HG03103 (cell line): ENCODE measurements around the gene GAGE1.
"Not testable (repeated sequence)": the region's sequence is repeated elsewhere in the genome, so short reads cannot be mapped to it uniquely, and the experiment has no call there.

Experiments
- ATAC-seq: cut with Tn5 transposase; IDR thresholded peaks from one replicate; pipeline ENCODE4 v1.9.1; 2021; ENCODE audit warnings: low read depth; ENCODE audit not compliant: unreplicated experiment

The GAGE1 gene

GRCh38 chrX:49598720-49599119, at the start of gene GAGE1:
Gene GAGE1, plus strand, starts transcription at chrX:49599020. Its CDS starts 1,155 bp downstream, at chrX:49600175.
- ATAC-seq = not testable (repeated sequence)

- not testable (repeated sequence) for ATAC-seq
Measured at GRCh38 chrX:49550989-49551388, 47.8 kb upstream of the GAGE1 start, which contains the start of gene GAGE12E. Gene GAGE12E, plus strand, starts transcription at chrX:49551289. Its CDS starts 1,155 bp downstream, at chrX:49552444.

DNA sequence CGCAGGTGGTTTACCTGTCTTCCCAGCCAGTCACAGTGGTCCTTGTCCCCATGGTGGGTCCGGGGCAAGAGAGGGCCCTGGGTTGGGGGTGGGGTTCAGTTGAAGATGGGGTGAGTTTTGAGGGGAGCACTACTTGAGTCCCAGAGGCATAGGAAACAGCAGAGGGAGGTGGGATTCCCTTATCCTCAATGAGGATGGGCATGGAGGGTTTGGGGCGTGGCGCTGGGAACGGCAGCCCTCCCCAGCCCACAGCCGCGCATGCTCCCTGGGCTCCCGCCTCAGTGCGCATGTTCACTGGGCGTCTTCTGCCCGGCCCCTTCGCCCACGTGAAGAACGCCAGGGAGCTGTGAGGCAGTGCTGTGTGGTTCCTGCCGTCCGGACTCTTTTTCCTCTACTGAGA, 38.3 kb upstream of the GAGE1 start, which contains the start of gene GAGE12F:
TSS of gene GAGE12F (plus strand) at position 301 of the 400 bp plus-strand sequence. CDS start 1,155 bp downstream, outside the sequence.
- not testable (repeated sequence) for ATAC-seq

GRCh38 chrX:49568728-49569127, 30.1 kb upstream of the GAGE1 start:
- not testable (repeated sequence) for ATAC-seq

- ATAC-seq = not testable (repeated sequence)
Measured at GRCh38 chrX:49569152-49569551, 29.7 kb upstream of the GAGE1 start.

DNA sequence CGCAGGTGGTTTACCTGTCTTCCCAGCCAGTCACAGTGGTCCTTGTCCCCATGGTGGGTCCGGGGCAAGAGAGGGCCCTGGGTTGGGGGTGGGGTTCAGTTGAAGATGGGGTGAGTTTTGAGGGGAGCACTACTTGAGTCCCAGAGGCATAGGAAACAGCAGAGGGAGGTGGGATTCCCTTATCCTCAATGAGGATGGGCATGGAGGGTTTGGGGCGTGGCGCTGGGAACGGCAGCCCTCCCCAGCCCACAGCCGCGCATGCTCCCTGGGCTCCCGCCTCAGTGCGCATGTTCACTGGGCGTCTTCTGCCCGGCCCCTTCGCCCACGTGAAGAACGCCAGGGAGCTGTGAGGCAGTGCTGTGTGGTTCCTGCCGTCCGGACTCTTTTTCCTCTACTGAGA, 28.7 kb upstream of the GAGE1 start, which contains the start of gene GAGE12G:
TSS of gene GAGE12G (plus strand) at position 301 of the 400 bp plus-strand sequence. CDS start 1,155 bp downstream, outside the sequence.
- not testable (repeated sequence) for ATAC-seq

DNA sequence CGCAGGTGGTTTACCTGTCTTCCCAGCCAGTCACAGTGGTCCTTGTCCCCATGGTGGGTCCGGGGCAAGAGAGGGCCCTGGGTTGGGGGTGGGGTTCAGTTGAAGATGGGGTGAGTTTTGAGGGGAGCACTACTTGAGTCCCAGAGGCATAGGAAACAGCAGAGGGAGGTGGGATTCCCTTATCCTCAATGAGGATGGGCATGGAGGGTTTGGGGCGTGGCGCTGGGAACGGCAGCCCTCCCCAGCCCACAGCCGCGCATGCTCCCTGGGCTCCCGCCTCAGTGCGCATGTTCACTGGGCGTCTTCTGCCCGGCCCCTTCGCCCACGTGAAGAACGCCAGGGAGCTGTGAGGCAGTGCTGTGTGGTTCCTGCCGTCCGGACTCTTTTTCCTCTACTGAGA, 19.2 kb upstream of the GAGE1 start, which contains the start of gene GAGE12H:
TSS of gene GAGE12H (plus strand) at position 301 of the 400 bp plus-strand sequence. CDS start 1,155 bp downstream, outside the sequence.
- not testable (repeated sequence) for ATAC-seq

DNA sequence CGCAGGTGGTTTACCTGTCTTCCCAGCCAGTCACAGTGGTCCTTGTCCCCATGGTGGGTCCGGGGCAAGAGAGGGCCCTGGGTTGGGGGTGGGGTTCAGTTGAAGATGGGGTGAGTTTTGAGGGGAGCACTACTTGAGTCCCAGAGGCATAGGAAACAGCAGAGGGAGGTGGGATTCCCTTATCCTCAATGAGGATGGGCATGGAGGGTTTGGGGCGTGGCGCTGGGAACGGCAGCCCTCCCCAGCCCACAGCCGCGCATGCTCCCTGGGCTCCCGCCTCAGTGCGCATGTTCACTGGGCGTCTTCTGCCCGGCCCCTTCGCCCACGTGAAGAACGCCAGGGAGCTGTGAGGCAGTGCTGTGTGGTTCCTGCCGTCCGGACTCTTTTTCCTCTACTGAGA, 9.6 kb upstream of the GAGE1 start, which contains the start of gene GAGE2A:
TSS of gene GAGE2A (plus strand) at position 301 of the 400 bp plus-strand sequence. CDS start 1,155 bp downstream, outside the sequence.
- not testable (repeated sequence) for ATAC-seq

DNA sequence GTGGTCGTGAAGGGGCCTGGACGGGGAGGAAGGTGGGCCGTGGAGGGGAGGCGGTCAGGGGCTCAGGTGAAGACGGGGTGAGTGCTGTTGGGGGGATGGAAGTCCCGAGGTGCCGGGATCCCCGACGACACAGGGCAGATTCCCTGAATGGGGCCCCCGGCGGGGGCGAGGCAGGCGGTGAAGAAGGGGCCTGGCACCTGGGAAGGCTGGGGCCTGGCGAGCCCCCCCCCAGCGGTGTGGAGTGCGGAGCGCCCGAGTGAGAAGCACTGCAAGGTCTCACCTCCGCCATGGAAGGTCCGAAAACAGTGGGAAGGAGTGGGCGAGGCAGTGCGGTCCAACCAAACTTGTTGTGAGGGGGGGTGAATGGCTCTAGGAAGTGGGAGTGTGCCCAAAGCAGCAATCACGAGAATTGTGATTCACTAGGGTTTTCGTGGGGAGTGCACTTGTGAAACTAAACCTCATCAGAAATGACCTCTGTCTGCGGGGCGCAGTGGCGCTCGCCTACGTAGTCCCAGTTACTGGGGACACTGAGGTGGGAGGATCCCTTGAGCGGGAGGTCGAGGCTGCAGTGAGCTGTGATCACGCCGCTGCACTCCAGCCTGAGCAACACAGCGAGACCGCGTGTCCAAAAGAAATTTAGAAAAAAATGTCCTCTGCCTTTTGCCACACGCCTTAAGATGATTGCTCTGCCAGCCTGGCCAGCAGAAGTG, 8.9 kb upstream of the GAGE1 start:
- not testable (repeated sequence) for ATAC-seq

- ATAC-seq = not testable (repeated sequence)
Measured at GRCh38 chrX:49590488-49590887, 8.3 kb upstream of the GAGE1 start.

DNA sequence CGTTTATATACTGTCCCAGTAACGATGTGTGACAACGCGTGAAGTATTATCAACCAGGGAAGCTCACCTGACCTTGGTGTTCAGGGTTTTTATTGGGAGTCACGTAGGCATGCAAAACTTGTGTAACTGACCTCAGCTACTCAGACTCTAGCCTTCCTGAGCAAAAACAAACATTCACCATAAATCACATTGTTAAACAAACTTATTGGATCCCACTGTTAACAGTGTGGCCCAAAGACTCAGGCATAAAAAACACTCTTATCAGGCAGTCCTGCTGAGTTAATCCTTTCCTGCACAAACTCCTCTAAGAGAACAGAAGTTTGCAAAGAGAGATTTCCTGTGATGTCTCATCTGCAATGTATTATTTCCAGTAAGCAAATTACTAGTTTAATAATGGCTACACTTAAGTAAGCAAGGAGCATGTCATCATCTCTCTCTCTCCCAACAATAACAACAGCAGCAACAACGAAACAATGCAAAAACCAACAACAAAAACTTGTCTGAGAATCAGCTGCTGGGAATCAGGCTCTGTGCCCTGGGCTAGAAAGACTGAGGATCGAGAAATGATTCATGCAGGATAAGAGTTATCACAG, 12.0 kb downstream of the GAGE1 start:
- ATAC-seq = no peak

GRCh38 chrX:49618574-49618973, 19.8 kb downstream of the GAGE1 start:
- no peak for ATAC-seq

- no peak for ATAC-seq
Measured at GRCh38 chrX:49627086-49627777, 28.4 kb downstream of the GAGE1 start.

GRCh38 chrX:49644991-49645637, 46.3 kb downstream of the GAGE1 start:
- no peak for ATAC-seq

DNA sequence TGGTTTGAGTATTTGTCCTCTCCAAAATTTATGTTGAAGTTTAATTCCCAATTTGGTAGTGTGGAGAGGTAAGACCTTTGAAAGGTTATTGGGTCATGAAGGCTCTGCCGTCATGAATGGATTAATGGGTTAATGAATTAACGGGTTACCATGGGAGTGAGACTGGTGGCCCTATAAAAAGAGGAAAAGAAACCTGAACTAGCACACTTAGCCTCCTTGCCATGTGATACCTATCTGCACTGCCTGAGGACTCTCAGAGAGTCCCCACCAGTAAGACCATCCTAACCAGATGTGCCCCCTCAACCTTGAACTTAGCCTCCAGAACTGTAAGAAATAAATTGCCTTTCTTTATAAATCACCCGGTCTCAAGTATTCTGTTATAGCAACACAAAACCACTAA, 57.7 kb downstream of the GAGE1 start:
- no peak for ATAC-seq
